Pulmonary artery endothelial cell (primary cell): ENCODE measurements around the gene DMD. TPM values are rescaled to one million over a fixed set of nuclear protein-coding genes. Genes with fewer than 3 reads are reported as not detected.
"Not testable (repeated sequence)": the region's sequence is repeated elsewhere in the genome, so short reads cannot be mapped to it uniquely, and the experiment has no call there.

Source experiments
- DNase-seq: peaks from one replicate; pipeline ENCODE4 v3.0.0-alpha.2; 2011; ENCODE audit warnings: low read depth, low spot score
- total RNA-seq: library from RNA; depleted of rRNA; stranded (reverse); fragments of >200 nt; gene quantifications from 2 replicates; pipeline ENCODE4 v1.2.3, GENCODE V29; 2014

The DMD gene
- total RNA-seq, 1 donor from 2014 or later, result 5.7 TPM

DNA sequence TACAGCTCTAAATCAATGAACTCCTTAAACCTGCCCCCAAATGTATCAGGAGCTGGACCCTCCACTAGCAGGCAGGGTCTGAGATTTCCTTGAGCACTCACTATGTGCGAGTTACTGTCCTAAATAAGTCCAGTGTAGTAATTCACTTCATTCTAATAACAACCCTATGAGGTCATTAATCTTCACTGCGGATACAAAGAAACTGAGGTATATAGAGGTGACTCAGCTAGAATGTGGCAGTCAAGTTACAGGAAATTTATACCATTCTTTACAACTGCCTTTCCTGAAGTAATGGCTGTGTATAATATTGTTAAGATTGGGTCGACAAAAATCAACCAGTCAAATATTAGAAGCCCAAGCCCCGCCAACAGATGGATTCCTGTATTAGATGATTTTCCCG lies 1665.6 kb downstream of the DMD start:
- no peak for DNase-seq

GRCh38 chrX:31545191-31545590 lies 1666.2 kb downstream of the DMD start:
- no peak for DNase-seq

- DNase-seq, result no peak
Observed at GRCh38 chrX:31543634-31544033, 1667.7 kb downstream of the DMD start.

GRCh38 chrX:31542566-31542965 lies 1668.8 kb downstream of the DMD start:
- no peak for DNase-seq

DNA sequence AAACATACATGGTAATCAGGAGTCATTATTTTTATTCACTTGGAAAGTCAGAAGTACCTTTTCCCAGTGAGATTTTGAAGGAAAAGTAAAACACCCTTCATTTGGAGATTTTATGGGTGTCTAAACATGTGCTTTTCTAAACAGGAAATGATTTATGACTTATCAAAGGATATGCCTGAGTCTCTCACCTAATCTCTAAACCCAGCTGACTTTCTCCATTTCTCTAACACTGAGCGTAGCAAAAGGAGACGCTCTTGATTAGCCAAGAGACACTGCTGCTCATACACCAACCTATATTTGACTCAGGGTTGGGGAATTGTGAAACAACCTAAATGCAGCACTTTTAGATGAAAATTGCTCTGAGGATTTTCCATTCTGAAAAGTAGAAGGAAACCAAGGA lies 1671.0 kb downstream of the DMD start:
- no peak for DNase-seq

DNA sequence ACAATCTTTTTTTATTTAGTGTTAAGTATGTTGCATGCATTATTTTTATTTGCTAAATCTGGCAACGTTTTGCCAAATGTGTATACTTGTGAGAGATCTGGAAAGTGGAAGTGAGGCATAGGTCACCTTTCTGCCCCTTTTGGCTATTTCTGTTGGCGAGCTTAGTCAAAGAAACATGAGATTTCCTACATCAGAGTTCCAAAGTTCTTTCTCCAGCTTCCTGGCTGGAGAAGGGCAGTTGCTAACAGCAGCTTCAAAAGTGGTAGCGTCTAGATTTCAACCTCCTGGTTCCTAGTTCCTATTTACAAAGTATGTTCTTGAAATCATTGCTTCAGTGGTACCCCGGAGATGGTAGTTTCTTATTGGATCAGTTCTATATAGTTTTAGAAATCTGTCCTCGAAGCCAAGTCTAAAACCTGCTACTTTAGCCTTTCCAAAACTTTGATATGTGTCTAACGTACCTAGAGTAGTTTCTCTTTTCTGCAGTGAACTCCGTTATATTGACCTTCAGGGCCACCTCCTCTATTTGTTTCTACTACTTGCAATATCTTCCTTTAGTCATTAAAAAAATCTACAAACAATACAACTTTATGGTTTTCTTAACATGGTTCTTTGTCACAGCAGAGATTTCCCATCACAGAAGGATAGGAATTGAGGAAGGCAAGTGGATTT lies 1683.8 kb downstream of the DMD start:
- no peak for DNase-seq

- DNase-seq, result no peak
Observed at GRCh38 chrX:31523884-31524536, 1687.3 kb downstream of the DMD start.

DNA sequence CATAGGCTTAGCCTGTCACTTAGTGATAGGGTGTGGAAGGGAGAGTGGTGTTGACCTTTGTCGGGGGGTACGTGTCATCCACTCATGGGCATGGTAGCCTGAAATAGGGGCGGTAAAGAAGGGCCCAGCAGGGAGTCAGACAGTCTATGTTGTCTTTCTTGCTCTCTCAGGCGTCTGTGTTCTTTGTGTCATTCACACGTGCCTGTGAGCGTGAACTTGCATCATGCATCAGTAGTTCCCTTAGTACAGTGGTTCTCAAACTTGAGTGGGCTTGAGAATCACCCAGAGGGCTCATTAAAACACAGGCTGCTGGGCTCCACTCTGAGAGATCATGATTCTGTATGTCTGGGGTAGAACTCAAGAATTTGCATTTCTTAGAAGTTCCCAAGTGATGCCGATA lies 1688.6 kb downstream of the DMD start:
- DNase-seq, result no peak

DNA sequence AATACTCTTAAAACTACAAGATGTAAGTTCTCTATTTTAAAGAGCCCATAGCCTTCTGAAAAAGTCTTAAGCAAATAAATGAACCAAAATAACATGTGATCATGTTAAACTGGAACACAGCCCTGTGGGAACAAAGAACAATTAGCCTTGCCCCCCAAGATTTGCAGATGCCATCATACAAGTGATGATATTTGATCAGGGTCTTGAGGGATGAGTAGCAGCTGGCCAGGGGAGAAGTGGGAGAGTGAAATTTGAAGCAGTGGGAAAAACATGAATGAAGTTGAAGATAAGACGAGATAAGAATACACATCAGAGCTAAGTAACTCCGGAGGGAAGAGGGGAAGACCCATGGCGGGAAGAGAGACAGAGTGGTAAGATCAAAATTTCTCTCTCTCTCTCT lies 1689.4 kb downstream of the DMD start:
- no peak for DNase-seq

- no peak for DNase-seq
Observed at GRCh38 chrX:31516527-31516926, 1694.8 kb downstream of the DMD start.

GRCh38 chrX:31508338-31508737 lies 1703.0 kb downstream of the DMD start:
- no peak for DNase-seq

GRCh38 chrX:31506928-31507327 lies 1704.4 kb downstream of the DMD start:
- DNase-seq, result no peak

GRCh38 chrX:31506360-31506759 lies 1705.0 kb downstream of the DMD start:
- DNase-seq, result no peak

- no peak for DNase-seq
Observed at GRCh38 chrX:31500921-31501320, 1710.4 kb downstream of the DMD start.

GRCh38 chrX:31499109-31499508 lies 1712.2 kb downstream of the DMD start:
- peak; percentile 72 for DNase-seq

- DNase-seq, result no peak
Observed at GRCh38 chrX:31497086-31497485, 1714.3 kb downstream of the DMD start.

DNA sequence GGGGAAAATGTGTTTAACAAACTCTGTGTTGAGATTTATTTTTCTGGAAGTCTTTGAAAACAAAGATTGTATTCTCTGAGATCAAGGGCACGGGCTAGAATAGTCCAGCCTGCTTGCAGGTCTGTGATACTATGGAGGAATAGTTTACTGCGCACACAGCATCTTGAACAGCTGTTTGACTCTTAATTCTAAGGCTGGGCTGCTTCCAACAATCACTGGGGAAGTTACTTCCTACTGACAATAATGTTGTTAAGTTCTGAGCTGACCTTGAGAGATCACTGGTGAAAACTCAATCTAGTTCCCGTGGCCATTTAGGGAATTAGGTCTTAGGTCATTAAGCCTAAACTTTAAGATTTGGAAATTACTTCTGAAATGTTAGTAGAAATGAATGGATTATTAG lies 1723.4 kb downstream of the DMD start:
- no peak for DNase-seq

DNA sequence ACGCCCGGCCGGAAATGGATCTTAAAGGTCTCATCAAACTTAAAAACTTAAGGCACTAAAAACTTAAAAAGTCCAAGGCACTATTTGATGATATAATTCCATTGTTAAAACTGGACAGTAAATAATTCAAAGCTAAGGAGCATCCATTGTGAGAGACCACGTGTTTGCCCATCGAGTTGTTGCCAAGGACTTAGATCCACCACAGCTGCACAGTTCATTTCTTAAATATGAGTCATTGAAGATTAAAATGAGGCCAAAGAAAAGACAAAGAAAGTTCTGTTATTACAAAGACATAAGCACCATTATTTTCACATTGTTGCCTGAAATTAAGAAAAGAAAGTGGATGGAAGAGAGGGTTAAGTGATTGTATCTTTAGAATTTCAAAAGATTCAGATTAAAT lies 1728.0 kb downstream of the DMD start:
- DNase-seq, result peak; percentile 55

- DNase-seq, result no peak
Observed at GRCh38 chrX:31480696-31481095, 1730.7 kb downstream of the DMD start.

- no peak for DNase-seq
Observed at GRCh38 chrX:31471229-31471628, 1740.1 kb downstream of the DMD start.

- DNase-seq, result not testable (repeated sequence)
Observed at GRCh38 chrX:31470753-31471152, 1740.6 kb downstream of the DMD start.

- DNase-seq, result no peak
Observed at GRCh38 chrX:31464306-31464915, 1746.9 kb downstream of the DMD start.

DNA sequence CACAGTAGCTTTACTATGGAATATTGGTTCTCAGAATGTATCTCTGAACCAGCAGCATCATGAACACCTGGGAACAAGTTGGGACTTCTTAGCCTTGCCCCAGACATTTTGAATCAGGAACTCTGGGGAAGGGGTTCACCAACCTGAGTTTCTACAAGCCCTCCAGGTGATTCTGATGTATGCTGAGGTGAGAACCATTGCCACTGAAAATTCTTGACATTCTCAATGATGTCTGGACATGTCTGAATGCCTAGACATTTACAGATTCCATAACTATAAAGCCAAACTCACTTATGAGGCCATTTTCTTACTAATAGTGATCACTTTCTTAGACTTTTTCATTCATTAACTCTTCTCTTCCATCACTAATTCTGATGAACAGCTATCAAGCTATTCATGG lies 1750.1 kb downstream of the DMD start:
- DNase-seq, result no peak
